HG02642 (cell line): ENCODE data around the gene TMEM175.
A peak's percentile ranks its signal among the peaks of the same experiment; 100 is the strongest.

Experiments
- ATAC-seq: cut with Tn5 transposase; IDR thresholded peaks from one replicate; pipeline ENCODE4 v1.9.1; 2021; ENCODE audit warnings: mild to moderate bottlenecking; ENCODE audit not compliant: unreplicated experiment, poor library complexity

The TMEM175 gene

DNA sequence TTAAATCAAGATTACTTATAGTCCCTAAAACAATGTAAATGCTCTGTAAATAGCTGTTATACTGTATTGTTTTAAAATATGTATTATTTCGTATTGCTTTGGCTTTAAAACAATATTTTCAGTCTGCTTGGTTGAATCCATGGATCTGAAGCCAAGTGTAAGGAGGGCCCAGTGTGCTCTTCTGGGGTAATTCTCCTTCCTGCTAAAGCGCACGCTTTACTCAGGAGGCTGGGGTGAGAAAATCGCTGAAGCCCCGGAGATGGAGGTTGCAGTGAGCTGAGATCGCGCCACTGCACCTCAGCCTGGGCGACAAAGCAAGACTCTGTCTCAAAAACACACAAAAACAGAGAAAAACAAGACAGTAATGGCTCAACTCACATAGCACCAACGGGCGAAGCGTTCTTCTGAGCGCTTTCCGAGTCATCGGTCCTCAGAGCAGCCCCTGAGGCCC is 54.2 kb downstream of the TMEM175 start:
- ATAC-seq = no peak

DNA sequence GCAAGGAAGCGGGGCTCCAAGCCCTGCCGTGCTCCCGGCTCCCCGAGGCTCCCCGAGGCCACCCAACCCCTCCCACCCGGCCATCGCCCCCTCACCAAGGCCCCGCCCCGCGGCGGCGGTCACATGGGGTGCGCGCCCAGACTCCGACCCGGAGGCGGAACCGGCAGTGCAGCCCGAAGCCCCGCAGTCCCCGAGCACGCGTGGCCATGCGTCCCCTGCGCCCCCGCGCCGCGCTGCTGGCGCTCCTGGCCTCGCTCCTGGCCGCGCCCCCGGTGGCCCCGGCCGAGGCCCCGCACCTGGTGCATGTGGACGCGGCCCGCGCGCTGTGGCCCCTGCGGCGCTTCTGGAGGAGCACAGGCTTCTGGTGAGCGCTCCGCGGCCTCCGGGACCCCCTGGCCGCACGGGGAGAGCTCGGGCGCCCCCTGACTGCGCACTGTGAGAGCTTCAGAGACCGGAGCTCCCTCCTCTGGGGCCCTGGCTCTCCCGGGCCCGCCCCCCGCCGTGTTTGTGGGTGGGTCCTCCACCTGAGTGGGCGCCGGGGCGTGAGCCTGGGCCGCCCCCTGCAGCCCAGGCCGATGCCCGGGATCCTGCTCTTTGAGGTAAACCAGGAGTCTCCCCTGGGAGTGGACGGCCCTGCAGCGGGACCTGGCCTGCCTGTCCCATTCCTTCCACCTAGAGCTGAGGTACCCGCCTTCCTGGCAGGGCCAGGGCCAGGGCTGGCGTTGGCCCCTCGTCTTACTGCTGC is 54.8 kb downstream of the TMEM175 start, which contains the start of gene IDUA:
TSS of gene IDUA (plus strand) at position 166 of the 745 bp plus-strand sequence. CDS start at position 207, 41 bp downstream.
- ATAC-seq = peak; percentile 70

DNA sequence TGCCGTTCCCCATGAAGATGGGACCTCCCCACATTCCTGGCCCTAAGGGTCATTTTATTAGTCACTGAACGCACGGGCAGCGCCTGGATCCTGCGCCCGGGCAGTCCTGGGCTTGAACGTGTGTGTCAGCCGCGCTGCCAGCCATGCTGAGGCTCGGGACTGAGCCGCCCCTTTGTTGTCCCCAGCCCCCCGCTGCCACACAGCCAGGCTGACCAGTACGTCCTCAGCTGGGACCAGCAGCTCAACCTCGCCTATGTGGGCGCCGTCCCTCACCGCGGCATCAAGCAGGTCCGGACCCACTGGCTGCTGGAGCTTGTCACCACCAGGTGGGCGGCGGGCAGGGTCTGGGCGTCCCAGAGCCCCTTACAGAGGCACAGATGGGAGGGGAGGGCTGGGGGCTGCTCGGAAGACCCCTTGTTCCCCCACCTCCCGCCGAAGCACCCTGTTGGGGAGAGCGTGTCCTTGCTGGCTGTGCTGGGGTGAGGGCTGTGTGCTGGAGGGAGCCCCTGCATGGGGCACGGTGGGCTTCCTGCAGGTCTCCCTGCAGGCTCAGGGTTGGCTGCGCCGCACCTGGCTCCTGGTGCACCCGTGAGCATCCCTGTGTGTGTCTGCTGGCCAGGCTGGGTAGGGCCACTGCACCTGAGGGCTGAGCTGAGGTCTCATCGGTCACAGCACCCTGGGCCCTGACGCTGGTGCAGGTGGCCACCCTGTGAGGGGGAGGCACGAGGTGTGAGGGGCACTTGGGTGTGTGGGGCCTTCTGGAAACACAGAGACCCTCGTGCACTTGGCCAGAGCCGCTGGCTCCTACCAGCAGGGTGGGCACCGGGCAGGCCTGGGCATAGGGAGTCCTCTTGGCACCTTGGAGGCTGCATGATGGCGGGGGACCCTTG is 55.6 kb downstream of the TMEM175 start:
- no peak for ATAC-seq

DNA sequence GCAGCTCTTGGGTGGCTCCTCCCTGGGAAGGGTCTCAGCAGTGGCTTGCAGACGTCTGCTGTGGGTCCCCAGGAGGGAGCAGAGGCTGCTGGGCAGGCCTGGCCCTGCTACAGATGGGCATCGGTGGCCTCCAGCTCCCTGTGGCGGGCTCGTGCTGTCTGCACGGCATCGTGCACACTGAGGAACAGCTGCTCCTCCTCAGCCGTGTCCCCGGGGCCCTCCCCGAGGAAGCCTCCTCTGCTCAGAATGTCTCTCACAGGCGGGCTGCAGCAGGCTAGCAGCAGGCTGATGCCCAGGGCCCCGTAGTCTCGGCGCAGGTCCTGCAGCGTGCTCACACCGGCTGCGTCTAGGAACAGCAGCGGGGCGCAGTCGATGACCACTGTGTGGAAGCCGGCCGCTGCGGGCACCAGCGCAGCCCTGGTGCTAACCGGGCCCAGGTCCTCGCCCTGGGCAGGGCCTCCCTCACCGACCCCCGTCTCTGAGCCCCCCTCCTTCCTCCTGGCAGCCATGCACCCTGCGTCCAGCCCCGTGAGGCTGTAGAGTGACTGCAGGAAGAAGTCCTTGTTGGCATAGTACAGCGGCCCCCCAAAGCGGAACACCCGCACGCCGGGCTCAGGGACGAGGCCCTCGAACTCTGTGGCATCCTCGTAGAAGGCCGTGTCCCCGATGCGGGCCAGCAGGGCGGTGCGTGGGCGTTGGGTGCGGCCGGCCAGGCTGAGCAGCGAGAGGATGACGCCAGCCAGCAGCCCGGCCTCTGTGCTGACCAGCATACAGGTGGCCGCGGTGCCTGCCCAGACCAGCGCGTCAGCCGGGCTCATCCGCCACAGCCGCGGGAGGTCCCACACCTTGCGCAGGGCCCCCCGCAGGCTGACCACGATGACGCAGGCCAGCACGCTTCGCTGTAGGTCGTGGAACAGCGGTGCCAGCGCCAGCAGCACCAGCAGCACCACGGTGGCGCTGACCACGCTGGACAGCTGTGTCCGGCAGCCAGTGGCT is 56.8 kb downstream of the TMEM175 start:
- no peak for ATAC-seq

DNA sequence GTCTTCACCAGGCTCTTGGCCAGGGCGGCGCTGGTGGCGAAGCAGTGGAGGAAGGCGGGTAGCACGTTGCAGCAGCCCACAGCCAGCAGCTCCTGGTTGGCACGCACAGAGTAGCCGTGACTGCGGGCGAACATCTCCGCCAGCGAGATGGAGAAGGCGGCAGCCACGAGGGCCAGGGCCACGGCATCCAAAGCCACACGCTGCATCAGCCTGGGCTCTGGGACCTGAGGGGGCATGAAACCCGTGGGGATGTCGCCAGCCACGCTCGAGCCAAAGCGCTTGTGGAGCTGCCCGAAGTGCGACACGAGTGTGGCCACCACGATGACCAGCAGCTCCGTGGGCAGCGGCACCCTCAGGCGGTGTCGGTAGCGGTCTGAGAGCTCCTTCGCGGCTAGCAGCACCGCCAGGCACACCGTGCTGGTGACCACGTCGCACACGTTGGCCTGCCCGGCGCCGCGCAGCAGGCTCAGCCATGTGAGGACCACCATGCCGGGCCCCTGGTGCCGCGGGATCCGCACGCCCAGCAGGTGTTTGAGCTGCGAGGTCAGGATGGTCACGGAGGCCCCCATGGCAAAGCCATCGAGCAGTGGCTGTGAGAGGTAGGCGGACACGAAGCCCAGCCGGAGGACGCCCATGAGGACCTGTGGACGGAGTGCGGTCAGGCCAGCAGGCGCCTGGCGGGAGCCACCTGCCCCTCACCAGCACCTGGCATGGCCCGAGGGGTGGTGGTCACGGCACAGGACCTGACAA is 57.6 kb downstream of the TMEM175 start:
- no peak for ATAC-seq

DNA sequence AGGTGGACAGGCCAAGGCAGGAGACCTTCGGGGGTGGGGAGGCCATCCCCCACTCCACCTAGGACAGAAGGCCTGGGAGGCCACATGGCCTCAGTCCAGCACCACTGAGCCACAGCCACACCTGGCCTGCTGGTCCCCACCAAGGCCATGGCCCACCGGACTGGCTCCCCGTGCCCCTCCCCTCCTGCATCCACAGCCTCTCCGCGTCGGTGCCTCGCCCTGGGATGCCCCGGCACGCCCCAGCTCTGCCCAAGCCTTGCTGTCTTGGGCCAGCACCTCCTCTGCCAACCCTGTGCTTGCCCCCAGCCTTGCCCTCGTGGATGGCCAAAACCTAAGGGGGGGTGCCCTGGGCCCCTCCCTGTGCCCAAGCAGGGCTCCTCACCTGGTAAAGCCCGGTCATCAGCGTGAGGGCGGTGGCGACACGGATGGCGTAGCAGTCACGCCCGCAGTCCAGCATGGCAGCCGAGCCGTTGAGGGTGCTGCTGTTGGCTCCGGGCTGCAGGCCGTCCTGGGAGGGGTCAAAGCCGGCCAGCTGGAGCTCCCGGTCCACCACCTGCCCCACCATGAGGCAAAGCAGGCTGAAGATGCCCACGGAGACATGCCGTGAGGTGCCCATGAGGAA is 58.6 kb downstream of the TMEM175 start:
- no peak for ATAC-seq

DNA sequence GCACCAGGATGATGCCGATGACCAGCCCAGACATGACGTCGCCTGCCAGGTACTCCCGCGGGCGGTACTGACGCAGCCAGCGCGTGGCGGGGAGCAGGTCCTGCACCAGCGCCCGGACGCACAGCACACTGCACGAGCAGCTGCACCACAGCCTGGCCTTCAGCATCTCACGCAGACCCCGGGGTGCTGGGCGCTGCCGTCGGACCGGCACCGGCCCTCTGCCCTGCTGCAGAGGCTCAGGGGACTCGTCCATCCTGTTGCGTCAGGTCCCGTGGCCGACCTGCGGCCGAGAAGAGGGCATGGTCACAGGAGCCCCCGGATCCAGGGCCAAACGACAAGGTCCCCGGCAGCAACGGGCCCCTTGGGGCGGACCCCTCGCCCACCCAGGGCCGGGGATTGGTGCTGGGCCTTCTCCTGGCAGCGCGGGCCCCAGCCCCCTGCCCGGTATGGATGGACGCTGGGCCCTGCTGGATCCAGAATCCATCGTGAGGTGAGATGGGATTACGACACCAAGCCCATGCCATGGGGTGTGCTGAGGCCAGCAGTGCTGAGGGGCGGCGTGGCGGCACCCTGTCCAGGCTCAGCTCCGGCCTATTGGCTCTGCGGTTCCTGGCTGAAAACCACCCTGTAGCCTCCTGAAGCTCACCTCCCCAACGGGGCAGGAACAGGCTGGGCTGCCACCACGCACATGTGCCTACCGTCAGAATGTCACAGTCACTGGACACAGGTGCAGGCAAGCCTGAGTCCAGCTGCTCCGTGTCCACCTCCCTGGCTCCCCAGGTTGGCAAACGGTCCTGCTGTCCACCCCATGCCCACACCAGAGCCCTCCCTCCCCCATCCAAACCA is 59.4 kb downstream of the TMEM175 start:
- ATAC-seq = no peak

DNA sequence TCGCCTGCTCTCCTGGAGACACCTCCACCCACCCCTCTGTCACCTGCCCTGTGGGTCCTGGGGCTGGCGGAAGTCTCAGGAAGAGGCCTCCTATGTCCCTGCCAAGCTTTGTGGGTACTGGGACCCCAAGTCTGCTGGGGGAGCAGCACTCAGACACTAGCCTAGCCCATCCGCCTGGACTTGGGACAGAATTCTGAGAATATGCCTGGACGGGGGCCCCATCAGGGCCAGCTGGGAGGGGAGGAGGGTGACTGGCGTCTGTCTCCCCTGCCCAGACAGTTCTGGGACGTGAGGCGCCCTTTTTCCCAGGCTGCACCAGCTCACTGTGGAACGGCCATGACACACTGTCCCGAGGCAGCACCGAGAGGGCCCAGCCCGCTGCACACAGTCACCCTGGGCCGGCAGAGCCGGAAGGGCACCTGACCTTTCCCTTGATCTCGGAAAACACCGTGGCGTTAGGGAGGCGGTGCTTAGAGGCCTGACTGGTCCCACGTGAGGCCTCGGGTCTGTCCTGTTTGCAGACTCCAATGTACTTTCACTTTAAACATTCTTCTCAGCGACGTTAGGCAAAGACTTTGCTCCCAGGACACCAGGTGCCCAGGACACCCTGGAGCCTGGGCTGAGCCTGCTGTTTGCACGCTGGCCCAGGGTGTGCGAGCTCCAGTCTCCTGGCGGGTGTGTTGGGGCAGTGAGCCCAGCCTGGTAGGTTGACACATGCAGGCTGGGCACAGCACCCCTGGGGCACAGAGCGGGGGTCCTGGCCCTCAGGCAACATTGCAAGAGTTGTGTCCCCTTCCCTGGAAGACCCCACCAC is 60.2 kb downstream of the TMEM175 start:
- no peak for ATAC-seq

DNA sequence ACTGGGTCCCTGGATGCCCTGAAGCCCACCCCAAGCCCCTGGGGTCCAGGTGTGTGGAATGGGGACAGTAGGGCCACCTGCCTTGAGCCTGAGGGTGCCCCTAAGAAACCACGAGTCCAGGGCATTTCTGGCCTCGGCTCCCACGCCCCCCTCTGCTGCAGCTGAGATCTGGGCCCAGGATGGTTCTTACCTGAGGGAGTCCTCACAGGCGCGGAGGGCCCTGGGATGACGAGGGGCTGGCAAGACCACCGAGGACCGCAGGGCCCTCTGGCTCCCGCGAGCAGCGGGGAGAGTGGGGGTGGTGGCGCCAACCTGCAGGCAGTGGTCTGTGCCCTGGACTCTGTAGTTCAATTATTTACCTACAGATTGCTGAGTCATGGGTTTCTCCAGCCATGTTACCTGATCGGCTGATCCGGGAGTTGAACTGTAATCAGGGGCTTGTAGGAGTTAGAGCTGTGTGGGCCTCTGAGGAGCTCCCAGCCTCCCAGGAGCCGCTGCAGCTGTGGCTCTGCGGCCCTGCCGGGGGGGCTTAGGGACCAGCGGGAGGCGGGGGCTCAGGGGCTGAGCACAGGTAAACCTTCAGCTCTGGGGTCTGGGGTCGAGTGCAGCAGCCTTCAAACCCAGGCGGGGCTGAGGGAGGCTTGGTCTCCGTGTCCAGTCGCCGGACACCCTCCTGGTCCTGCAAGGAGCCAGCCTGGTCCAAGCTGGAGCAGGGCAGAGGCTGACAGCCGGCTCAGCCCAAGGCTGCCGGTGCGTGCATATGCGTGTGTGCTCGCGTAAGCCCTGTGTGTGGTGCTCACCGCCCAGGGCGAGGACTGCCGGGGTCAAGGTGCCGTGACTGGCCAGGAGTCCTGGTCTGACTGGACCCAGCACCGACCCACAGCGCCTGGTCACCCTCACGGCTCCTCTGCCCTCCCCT is 61.1 kb downstream of the TMEM175 start, which contains the start of gene SLC26A1:
TSS of gene SLC26A1 (minus strand) at position 294 of the 919 bp plus-strand sequence. CDS start 1,701 bp downstream, outside the sequence.
- no peak for ATAC-seq

DNA sequence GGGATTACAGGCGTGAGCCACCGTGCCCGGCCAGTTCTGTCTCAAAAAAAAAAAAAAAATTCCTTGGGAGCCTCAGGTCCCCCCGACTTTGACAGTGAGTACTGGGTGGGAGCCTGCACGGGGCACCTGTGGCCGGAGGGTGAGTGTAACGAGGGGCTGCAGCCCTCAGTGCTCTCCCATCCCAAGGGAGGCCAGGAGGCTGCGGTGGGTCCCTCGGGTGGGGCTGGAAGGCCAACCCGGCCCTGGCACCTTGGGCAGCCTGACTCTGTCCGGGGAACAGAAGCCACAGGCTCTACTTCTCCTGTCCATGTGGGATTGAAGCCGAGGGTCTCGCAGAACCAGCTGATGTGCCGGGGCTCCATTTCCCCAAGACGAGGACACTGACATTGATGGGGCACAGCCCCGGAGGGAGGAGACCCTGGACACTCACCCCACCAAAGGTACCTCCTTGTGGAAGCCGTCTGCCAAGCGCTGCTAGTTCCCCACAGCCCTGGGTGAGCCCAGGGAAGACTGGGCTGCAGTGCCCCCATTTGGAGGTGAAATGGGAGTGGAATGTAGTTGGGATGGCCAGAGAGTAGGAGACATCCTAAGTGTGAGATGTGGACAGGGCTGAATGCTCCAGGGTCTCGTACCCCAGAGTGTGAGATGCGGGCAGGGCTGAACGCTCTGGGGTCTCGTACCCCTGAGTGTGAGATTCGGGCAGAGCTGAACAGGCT is 63.2 kb downstream of the TMEM175 start:
- ATAC-seq = no peak

DNA sequence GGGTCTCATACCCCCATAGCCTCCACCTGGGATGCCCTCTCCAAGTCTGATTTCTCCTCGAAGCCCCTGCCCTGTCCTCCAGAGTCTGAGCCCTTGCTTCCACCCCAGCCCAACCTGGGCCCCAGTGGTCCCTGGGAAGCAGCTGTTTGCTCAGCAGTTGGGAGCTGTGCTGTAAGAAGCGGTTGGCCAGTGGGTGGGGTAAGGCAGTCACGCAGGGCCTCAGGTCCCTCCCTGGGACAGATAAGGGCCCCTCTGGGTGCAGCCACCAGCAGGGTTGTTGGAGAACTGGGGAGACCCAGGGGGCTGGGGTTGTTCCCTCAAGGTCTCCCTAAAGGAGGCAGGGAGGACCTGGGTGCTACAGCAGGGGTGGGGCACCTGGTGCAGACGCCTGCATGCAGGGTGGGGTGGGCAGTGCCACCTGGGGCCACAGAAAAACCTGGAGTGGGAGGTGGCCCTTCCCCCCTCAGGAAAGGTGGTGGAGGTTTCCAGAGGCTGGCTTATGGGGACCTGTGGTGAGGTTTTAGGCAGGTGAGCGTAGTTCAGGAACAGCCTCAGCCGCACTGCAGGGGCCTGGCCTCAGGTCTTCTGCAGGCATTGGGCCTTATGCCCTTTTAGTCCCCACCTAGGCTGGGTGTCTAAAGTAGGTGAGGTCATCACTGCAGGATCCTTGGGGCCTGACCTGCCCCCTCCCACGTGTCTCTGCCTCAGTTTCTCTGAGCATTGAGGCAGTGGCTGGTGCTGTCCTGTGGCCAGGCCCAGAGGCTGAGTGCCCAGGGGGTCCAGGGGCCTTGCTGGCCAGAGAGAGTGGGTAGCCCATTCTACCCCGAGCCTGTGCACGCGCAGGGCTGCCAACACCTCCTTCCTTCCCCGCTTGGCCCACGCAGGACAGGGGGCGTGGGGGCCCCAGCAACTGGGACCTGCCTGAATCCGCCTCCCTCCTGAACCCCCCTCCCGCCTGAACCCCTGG is 64.1 kb downstream of the TMEM175 start:
- no peak for ATAC-seq

DNA sequence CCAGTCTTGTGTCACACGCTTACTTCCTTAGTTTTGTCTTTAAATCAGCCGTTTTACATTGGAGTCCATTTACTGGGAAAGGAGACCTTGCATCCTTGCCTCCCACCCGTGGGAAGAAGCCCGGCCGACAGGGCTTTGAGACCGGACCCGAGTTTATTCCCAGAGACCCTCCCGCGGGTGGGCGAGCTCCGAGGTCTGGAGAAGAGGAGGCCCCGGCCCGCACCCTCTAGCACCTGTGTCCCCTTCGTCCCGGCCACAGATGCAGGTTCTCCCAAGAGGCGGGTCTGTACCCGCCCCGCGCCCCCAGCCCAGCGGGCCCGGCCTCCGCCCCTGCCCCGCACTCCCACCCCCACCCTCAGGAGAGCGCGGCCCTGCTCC is 64.7 kb downstream of the TMEM175 start:
- no peak for ATAC-seq

DNA sequence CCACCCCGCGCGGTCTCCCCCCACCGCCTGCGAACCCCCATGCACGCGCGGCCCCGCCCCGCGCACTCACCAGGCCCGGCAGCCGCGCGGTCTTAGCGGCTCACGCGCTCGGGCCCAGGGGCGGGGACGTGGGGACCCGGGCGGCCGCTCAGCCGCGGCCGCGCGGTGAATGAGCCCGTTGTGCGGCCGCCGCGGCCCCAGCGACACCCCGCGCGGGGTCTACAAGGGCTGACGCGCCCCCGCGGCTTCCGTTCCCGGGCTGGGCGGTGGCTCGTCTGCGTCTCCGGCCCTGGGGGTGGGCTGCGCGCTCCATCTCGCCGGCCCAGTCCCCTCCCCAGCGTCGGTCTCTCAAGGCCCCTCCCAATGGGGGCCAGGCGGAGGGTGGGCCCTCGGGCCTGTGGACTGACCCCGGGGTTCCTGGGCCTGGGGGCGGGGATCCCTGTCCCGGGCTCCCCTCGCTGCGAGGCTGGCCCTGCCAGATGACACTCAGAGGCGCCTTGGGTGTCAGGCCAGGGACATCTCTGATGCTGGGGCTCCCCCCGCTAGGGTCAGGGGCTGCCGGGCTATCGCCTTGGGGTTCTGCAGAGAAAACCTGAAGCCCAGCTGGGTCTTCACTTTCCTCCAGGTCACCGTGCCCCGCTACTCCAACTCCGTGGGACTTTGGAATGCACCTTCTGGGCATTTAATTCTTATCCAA is 65.3 kb downstream of the TMEM175 start:
- no peak for ATAC-seq
